GM21367 (cell line): ENCODE measurements around the gene EPHA6.

Experiments used
- ATAC-seq: cut with Tn5 transposase; IDR thresholded peaks from one replicate; pipeline ENCODE4 v1.9.1; 2021; ENCODE audit not compliant: unreplicated experiment

The EPHA6 gene

DNA sequence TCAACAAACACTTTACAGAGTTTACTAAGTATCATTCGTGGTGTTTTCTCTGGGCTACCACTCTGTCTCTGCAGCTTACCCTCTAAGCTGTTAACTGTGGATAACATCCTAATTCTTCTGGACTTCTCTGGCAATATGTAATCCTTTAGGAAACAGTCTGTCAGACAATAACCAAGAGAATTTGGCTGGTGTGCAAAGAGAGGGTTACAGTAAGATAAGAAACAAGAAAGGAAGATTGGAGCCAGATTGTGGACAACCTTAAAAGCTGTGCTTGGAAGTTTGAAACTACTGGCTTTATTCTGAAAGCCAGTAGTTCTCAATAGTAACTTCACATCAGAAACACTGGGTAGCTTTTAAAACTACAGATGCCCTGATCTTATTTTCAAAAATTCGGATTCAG lies 950.9 kb downstream of the EPHA6 start:
- no peak for ATAC-seq

- no peak for ATAC-seq
Observed at GRCh38 chr3:97772926-97773325, 958.5 kb downstream of the EPHA6 start.

GRCh38 chr3:97778152-97778551 lies 963.8 kb downstream of the EPHA6 start:
- no peak for ATAC-seq

GRCh38 chr3:97793420-97794019 lies 979.1 kb downstream of the EPHA6 start:
- ATAC-seq = no peak

- no peak for ATAC-seq
Observed at GRCh38 chr3:97795951-97796350, 981.6 kb downstream of the EPHA6 start.
